Measurements from ENCODE around the gene POC1A. TPM values are rescaled to one million over a fixed set of nuclear protein-coding genes. Genes with fewer than 3 reads are reported as not detected.
A peak's percentile ranks its signal among the peaks of the same experiment; 100 is the strongest.

The POC1A gene
- total and polyA plus RNA-seq, 4 experiments from 2014 or later, result 0.36 to 2.4 (median 1.0) TPM

GRCh38 chr3:52097851-52098507, 56.2 kb downstream of the POC1A start:
- CTCF ChIA-PET (ENCODE audit: partially characterized antibody), result no interaction called here
- H3K36me3 ChIP-seq (ENCODE audit: insufficient read depth, low read length), result no peaks in the 10 kb centered on the region
- POLR2A ChIA-PET (ENCODE audit: partially characterized antibody), result no interaction called here
- Mint-ChIP-seq H3K27me3 (no peaks in the 10 kb centered on the region), H3K27ac (no peak overlapping the region), H3K36me3 (peaks cover 1 to 12% of the 10 kb centered on the region in 2 donors), H3K4me3 (no peak overlapping the region), H3K9me3 (peaks cover 0 to 15% (median 12%) of the 10 kb centered on the region in 8 donors), H3K4me1 (no peaks in the 10 kb centered on the region)
- H3K4me1 ChIP-seq (ENCODE audit: insufficient read depth, low read length), result no peaks in the 10 kb centered on the region
- no peak overlapping the region for H3K4me3 ChIP-seq (ENCODE audit: low read length in 2 of 2)
- no peak for DNase-seq
- no peaks in the 10 kb centered on the region for H3K9me3 ChIP-seq (ENCODE audit: control insufficient read depth in 1 of 2, low read length in 2 of 2)
- H3K27ac ChIP-seq (ENCODE audit: low read depth, low read length), result no peak overlapping the region
- H3K27me3 ChIP-seq (ENCODE audit: insufficient read depth, low read length), result no peaks in the 10 kb centered on the region
- intact Hi-C loops (cut with micrococcal nuclease), result no loop called here

- no peak overlapping the region for H3K27ac ChIP-seq (ENCODE audit: low read depth, low read length)
- no peak overlapping the region for H3K4me3 ChIP-seq (ENCODE audit: low read length in 2 of 2)
- no peak for DNase-seq
- H3K27me3 ChIP-seq (ENCODE audit: insufficient read depth, low read length), result no peaks in the 10 kb centered on the region
- Mint-ChIP-seq H3K27me3 (no peaks in the 10 kb centered on the region), H3K4me1 (no peaks in the 10 kb centered on the region), H3K4me3 (no peak overlapping the region), H3K27ac (no peak overlapping the region), H3K36me3 (peaks cover 0 to 6% of the 10 kb centered on the region in 2 donors), H3K9me3 (peaks cover 0 to 10% (median 7%) of the 10 kb centered on the region in 8 donors)
- no peaks in the 10 kb centered on the region for H3K4me1 ChIP-seq (ENCODE audit: insufficient read depth, low read length)
- H3K36me3 ChIP-seq (ENCODE audit: insufficient read depth, low read length), result no peaks in the 10 kb centered on the region
- ChIA-PET POLR2A (ENCODE audit: partially characterized antibody) (no interaction called here), CTCF (ENCODE audit: partially characterized antibody) (no interaction called here)
- H3K9me3 ChIP-seq (ENCODE audit: control insufficient read depth in 1 of 2, low read length in 2 of 2), result no peaks in the 10 kb centered on the region
- intact Hi-C loops (cut with micrococcal nuclease), result no loop called here
These were observed 58.0 kb downstream of the POC1A start for GRCh38 chr3:52095990-52096775.

- H3K36me3 ChIP-seq (ENCODE audit: insufficient read depth, low read length), result no peaks in the 10 kb centered on the region
- no peaks in the 10 kb centered on the region for H3K4me1 ChIP-seq (ENCODE audit: insufficient read depth, low read length)
- ChIA-PET CTCF (ENCODE audit: partially characterized antibody) (no interaction called here), POLR2A (ENCODE audit: partially characterized antibody) (no interaction called here)
- no peak overlapping the region for H3K4me3 Mint-ChIP-seq
- intact Hi-C loops (cut with micrococcal nuclease), result no loop called here
- H3K27ac ChIP-seq (ENCODE audit: low read depth, low read length), result no peak overlapping the region
- no peaks in the 10 kb centered on the region for H3K36me3 Mint-ChIP-seq
- DNase-seq, result no peak
- no peaks in the 10 kb centered on the region for H3K27me3 Mint-ChIP-seq
- H3K27me3 ChIP-seq (ENCODE audit: insufficient read depth, low read length), result no peaks in the 10 kb centered on the region
- no peak overlapping the region for H3K4me3 ChIP-seq (ENCODE audit: low read length in 2 of 2)
- H3K4me1 Mint-ChIP-seq, result no peaks in the 10 kb centered on the region
- H3K27ac Mint-ChIP-seq, result no peak overlapping the region
- H3K9me3 Mint-ChIP-seq, result no peaks in the 10 kb centered on the region
- H3K9me3 ChIP-seq (ENCODE audit: control insufficient read depth in 1 of 2, low read length in 2 of 2), result no peaks in the 10 kb centered on the region
These were observed 59.4 kb downstream of the POC1A start for GRCh38 chr3:52094571-52095485.

DNA sequence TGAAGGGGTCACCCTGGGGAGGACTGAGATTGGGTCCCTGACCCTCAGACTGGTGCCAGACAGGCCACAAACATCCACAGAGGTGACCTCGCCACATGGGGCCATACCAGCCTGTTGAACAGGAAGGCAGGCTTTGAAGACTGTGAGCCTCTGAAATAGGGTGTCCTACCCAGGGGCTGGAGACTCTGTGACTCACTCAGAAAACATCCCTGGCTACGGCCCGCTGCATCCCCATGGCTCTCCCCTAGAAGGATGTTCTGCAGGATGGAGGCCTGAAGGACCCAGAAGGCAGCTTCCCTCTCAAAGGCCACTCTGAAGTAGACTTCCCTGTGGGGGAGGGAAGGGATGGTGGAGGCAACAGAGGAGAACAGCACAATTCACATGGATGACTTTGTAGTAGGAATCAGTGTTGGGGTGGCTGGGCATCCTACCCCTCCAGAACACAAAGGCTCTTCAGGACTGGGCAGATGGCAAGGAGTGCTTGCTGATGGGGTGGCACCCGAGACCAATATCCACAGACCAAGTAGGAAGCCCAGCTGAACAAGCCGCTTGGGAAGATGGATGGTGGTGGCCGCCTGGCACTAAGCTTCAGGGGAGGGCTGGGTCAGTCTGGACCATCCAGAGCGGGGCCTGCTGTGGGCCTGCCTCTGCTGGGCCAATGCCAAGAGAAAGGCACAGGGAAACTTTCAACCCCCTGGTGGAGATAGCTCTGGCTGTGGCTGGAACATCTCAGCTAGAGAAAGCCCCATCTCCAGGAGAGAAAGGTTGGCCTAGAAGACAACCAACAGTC, 60.3 kb downstream of the POC1A start:
- no peak overlapping the region for H3K27ac Mint-ChIP-seq
- Histone ChIP-seq H3K4me1 (ENCODE audit: insufficient read depth, low read length) (no peaks in the 10 kb centered on the region), H3K27ac (ENCODE audit: low read depth, low read length) (no peak overlapping the region), H3K36me3 (ENCODE audit: insufficient read depth, low read length) (no peaks in the 10 kb centered on the region), H3K9me3 (ENCODE audit: control insufficient read depth in 1 of 2, low read length in 2 of 2) (no peaks in the 10 kb centered on the region), H3K4me3 (ENCODE audit: low read length in 2 of 2) (no peak overlapping the region), H3K27me3 (ENCODE audit: insufficient read depth, low read length) (no peaks in the 10 kb centered on the region)
- POLR2A ChIA-PET (ENCODE audit: partially characterized antibody), result no interaction called here
- H3K4me1 Mint-ChIP-seq, result no peaks in the 10 kb centered on the region
- intact Hi-C loops (cut with micrococcal nuclease), result no loop called here
- no peaks in the 10 kb centered on the region for H3K9me3 Mint-ChIP-seq
- no peaks in the 10 kb centered on the region for H3K27me3 Mint-ChIP-seq
- H3K36me3 Mint-ChIP-seq, result no peaks in the 10 kb centered on the region
- no peak overlapping the region for H3K4me3 Mint-ChIP-seq
- CTCF ChIA-PET (ENCODE audit: partially characterized antibody), result interaction anchor here (1.2 kb wide), 1 partner anchor 93 kb away, joined by 3 read pairs; no protein-coding TSS in a partner anchor
- no peak for DNase-seq

- Mint-ChIP-seq H3K4me1 (peaks cover 0 to under 1% (median under 1%) of the 10 kb centered on the region in 4 donors), H3K27me3 (no peaks in the 10 kb centered on the region), H3K27ac (peak overlapping the region in 1 of 7 donors; percentile 66), H3K9me3 (no peaks in the 10 kb centered on the region), H3K36me3 (no peaks in the 10 kb centered on the region), H3K4me3 (no peak overlapping the region)
- ChIA-PET CTCF (ENCODE audit: partially characterized antibody) (interaction anchor here (1.2 kb wide), 1 partner anchor 92 kb away, joined by 3 read pairs; no protein-coding TSS in a partner anchor), POLR2A (ENCODE audit: partially characterized antibody) (no interaction called here)
- intact Hi-C loops (cut with micrococcal nuclease), result no loop called here
- no peak overlapping the region for H3K4me3 ChIP-seq (ENCODE audit: low read length in 2 of 2)
- H3K36me3 ChIP-seq (ENCODE audit: insufficient read depth, low read length), result no peaks in the 10 kb centered on the region
- H3K27ac ChIP-seq (ENCODE audit: low read depth, low read length), result no peak overlapping the region
- no peaks in the 10 kb centered on the region for H3K9me3 ChIP-seq (ENCODE audit: control insufficient read depth in 1 of 2, low read length in 2 of 2)
- DNase-seq, result no peak
- no peaks in the 10 kb centered on the region for H3K4me1 ChIP-seq (ENCODE audit: insufficient read depth, low read length)
- no peaks in the 10 kb centered on the region for H3K27me3 ChIP-seq (ENCODE audit: insufficient read depth, low read length)
These were observed 61.3 kb downstream of the POC1A start for GRCh38 chr3:52092891-52093290.

GRCh38 chr3:52092271-52092660, 62.0 kb downstream of the POC1A start:
- CTCF ChIA-PET (ENCODE audit: partially characterized antibody), result no interaction called here

More at GRCh38 chr3:52092271-52092660, 62.0 kb downstream of the POC1A start:
- Histone ChIP-seq H3K9me3 (ENCODE audit: control insufficient read depth in 1 of 2, low read length in 2 of 2) (no peaks in the 10 kb centered on the region), H3K27me3 (ENCODE audit: insufficient read depth, low read length) (no peaks in the 10 kb centered on the region), H3K4me3 (ENCODE audit: low read length in 2 of 2) (no peak overlapping the region), H3K4me1 (ENCODE audit: insufficient read depth, low read length) (peaks cover 2% of the 10 kb centered on the region), H3K27ac (ENCODE audit: low read depth, low read length) (no peak overlapping the region), H3K36me3 (ENCODE audit: insufficient read depth, low read length) (no peaks in the 10 kb centered on the region)
- no peak for DNase-seq
- POLR2A ChIA-PET (ENCODE audit: partially characterized antibody), result no interaction called here
- no peaks in the 10 kb centered on the region for H3K27me3 Mint-ChIP-seq
- H3K4me1 Mint-ChIP-seq, result peaks cover 1 to 7% (median 5%) of the 10 kb centered on the region in 4 donors
- H3K9me3 Mint-ChIP-seq, result no peaks in the 10 kb centered on the region
- no peaks in the 10 kb centered on the region for H3K36me3 Mint-ChIP-seq
- no peak overlapping the region for H3K27ac Mint-ChIP-seq
- H3K4me3 Mint-ChIP-seq, result no peak overlapping the region
- intact Hi-C loops (cut with micrococcal nuclease), result no loop called here

Measured in CD4-positive, alpha-beta memory T cell (primary cell).